Suprapubic skin (tissue), 4 donors: ENCODE data around the gene GRIP2. TPM values are rescaled to one million over a fixed set of nuclear protein-coding genes. Genes with fewer than 3 reads are reported as not detected.

Source experiments
- DNase-seq, 2 donors: peaks; one replicate each; pipeline ENCODE4 v3.0.0-alpha.2; 2019; ENCODE audit warnings: low spot score in 2 of 2
- H3K27ac ChIP-seq: fragments of 200-600 bp; sonication (generic); one replicate; pipeline ENCODE4 v1.5.1; 2019
- H3K27me3 ChIP-seq: fragments of 200-600 bp; sonication (generic); one replicate; pipeline ENCODE4 v1.5.1; 2019
- H3K36me3 ChIP-seq: fragments of 200-600 bp; sonication (generic); one replicate; pipeline ENCODE4 v1.5.1; 2019
- H3K4me1 ChIP-seq: fragments of 200-600 bp; sonication (generic); one replicate; pipeline ENCODE4 v1.5.1; 2019
- H3K4me3 ChIP-seq: fragments of 200-600 bp; sonication (generic); one replicate; pipeline ENCODE4 v1.5.1; 2019; ENCODE audit warnings: mild to moderate bottlenecking
- H3K9me3 ChIP-seq: fragments of 200-600 bp; sonication (generic); one replicate; pipeline ENCODE4 v1.5.1; 2019
- EP300 ChIP-seq: sonication (generic); formaldehyde crosslinking; IDR thresholded peaks from one replicate; pipeline ENCODE4 v1.6.1; 2017; ENCODE audit warnings: antibody characterized with exemption
- POLR2A ChIP-seq, 2 donors: fragments of 450-650 bp; IDR thresholded peaks; one replicate each; pipeline ENCODE4 v1.6.1; 2017; ENCODE audit warnings: antibody characterized with exemption in 2 of 2, mild to moderate bottlenecking in 2 of 2, moderate library complexity in 2 of 2
- POLR2AphosphoS5 ChIP-seq, 3 donors: sonication (generic); formaldehyde crosslinking; IDR thresholded peaks; one replicate each; pipeline ENCODE4 v1.6.1; 2017; ENCODE audit warnings: antibody characterized with exemption in 3 of 3
- WGBS: methylation state at CpG from one replicate; pipeline ENCODE4 v1.1.5; 2018; 5-methylcytosine and 5-hydroxymethylcytosine counted together
- total RNA-seq, 4 donors: library from RNA; depleted of rRNA; stranded (reverse); fragments of >200 nt; gene quantifications; one replicate each; pipeline ENCODE4 v1.1.0, GENCODE V29; 2016
- TF ChIP-seq, protein P1 (sequence below), 2 donors: fragments of 200-600 bp in 1 of 2; fragments of 450-650 bp in 1 of 2; sonication (generic) in 1 of 2; IDR thresholded peaks; one replicate each; pipeline ENCODE4 v1.5.1; 2016 to 2019; ENCODE audit warnings: antibody characterized with exemption in 2 of 2, mild to moderate bottlenecking in 1 of 2, moderate library complexity in 1 of 2

GRIP2 gene
- total RNA-seq, 4 donors from 2014 or later, result 0.65 to 5.8 (median 3.0) TPM

DNA sequence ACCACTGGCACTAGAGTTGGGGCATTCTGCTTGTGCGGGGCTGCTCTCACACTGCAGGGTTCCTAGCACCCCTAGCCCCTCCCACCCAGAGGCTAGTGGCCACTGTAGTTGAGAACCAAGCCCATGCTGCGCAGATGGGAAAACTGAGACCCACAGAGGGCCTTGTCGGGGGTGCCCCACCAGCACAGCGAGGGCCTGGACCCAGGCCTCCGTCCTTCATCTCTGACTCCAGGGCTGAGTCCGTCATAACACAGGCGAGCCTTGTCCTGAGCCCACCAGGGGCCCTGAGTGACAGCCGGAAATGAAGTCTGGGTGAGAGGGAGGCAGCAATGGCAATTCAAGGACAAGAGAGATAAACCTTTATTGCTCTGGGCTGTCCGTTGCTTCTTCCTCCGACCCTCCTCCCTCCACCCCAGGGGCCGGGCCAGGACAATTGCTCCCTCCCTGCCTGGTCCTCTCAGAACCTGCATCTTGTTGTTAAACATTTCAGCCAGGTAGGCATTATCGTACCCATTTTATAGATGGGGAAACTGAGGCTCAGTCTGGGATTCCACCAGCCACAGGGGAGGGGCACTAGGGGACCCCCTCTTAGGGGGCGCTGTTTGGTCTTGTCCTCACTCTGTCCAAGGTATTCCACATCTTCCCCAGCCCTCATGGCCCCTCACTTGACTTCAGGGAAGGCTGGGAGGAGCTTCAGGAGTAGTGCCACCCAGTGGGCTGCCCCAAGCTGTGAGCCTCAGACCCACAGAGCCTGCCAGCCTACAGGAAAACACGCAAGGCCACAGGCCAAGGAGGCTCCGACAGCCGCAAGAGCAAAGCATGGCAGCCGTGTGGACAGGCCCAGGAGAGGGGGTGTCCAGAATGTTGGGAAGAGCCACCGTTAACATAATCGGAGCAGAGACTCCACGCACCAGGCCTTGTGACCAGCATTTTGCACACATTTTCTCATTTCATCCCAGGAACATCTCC lies 4.4 kb upstream of the GRIP2 start:
- Histone ChIP-seq H3K36me3 (no peaks in the 10 kb centered on the region), H3K4me1 (peaks cover 19% of the 10 kb centered on the region), H3K9me3 (no peaks in the 10 kb centered on the region), H3K4me3 (no peak overlapping the region), H3K27ac (no peak overlapping the region), H3K27me3 (peaks cover 9% of the 10 kb centered on the region)
- TF ChIP-seq, protein P1, sequence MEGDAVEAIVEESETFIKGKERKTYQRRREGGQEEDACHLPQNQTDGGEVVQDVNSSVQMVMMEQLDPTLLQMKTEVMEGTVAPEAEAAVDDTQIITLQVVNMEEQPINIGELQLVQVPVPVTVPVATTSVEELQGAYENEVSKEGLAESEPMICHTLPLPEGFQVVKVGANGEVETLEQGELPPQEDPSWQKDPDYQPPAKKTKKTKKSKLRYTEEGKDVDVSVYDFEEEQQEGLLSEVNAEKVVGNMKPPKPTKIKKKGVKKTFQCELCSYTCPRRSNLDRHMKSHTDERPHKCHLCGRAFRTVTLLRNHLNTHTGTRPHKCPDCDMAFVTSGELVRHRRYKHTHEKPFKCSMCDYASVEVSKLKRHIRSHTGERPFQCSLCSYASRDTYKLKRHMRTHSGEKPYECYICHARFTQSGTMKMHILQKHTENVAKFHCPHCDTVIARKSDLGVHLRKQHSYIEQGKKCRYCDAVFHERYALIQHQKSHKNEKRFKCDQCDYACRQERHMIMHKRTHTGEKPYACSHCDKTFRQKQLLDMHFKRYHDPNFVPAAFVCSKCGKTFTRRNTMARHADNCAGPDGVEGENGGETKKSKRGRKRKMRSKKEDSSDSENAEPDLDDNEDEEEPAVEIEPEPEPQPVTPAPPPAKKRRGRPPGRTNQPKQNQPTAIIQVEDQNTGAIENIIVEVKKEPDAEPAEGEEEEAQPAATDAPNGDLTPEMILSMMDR (IDR thresholded peaks at IDR 0.05), result no peak
- TF ChIP-seq POLR2A (IDR thresholded peaks at IDR 0.05) (no peak), POLR2AphosphoS5 (IDR thresholded peaks at IDR 0.05) (no peak), EP300 (no peak)
- no peak for DNase-seq
- WGBS, result 93% methylated on average over 17 of the region's 20 CpGs

DNA sequence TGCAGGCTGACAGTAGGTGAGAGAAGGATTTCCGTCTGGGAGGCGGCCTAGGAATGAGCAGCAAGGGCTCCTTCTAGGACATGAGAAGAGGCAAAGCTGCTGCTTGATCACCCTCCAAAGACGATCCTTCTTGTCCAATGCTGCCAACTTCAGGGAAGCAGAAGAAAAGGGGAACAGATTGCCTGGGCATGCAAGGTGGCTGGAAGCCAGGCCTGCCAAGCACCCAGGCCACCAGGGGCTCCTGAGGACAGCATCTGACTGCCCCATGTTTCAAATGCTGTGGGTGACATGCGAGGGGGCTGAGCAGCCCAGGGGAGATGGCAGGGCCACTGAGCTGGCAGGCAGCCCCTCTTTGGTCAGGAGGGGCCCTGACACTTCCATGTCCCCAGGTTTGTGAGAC lies 3.3 kb upstream of the GRIP2 start:
- H3K9me3 ChIP-seq, result no peaks in the 10 kb centered on the region
- TF ChIP-seq EP300 (no peak), POLR2AphosphoS5 (IDR thresholded peaks at IDR 0.05) (no peak), POLR2A (IDR thresholded peaks at IDR 0.05) (no peak)
- TF ChIP-seq, protein P1 (IDR thresholded peaks at IDR 0.05), result no peak
- DNase-seq, result no peak
- H3K4me1 ChIP-seq, result peaks cover 17% of the 10 kb centered on the region
- H3K27me3 ChIP-seq, result peaks cover 9% of the 10 kb centered on the region
- no peaks in the 10 kb centered on the region for H3K36me3 ChIP-seq
- no peak overlapping the region for H3K4me3 ChIP-seq
- WGBS, result 51% methylated on average over 4 of the region's 4 CpGs
- no peak overlapping the region for H3K27ac ChIP-seq

- peaks cover 9% of the 10 kb centered on the region for H3K4me1 ChIP-seq
- WGBS, result 67% methylated on average over 3 of the region's 3 CpGs
- TF ChIP-seq EP300 (no peak), POLR2AphosphoS5 (IDR thresholded peaks at IDR 0.05) (no peak), POLR2A (IDR thresholded peaks at IDR 0.05) (no peak)
- TF ChIP-seq, protein P1 (IDR thresholded peaks at IDR 0.05), result no peak
- H3K9me3 ChIP-seq, result no peaks in the 10 kb centered on the region
- H3K36me3 ChIP-seq, result no peaks in the 10 kb centered on the region
- DNase-seq, result no peak
- no peak overlapping the region for H3K4me3 ChIP-seq
- no peak overlapping the region for H3K27ac ChIP-seq
- H3K27me3 ChIP-seq, result peaks cover 9% of the 10 kb centered on the region
Observed at GRCh38 chr3:14542656-14543055, 2.5 kb upstream of the GRIP2 start.

DNA sequence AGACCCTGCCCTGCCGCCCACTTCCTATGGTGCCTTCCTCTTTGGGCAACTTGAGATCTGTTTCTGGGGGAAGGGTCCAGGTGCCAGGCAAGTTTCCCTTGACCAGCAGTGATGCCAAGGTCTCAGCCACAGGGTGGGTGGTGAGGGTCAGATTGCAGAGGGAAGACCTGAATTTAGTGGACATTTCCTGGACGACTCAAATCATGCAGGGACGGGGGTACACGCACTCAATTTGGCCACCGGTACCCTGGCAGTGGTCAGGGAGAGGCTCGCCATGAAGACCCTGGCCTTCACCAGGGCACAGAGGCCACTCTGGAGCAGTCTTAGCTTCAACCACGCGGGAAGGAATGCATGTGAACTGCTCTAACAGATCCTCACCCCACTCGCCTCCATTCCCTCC lies 1.5 kb upstream of the GRIP2 start:
- WGBS, result 87% methylated on average over 9 of the region's 9 CpGs
- peaks cover 9% of the 10 kb centered on the region for H3K27me3 ChIP-seq
- H3K36me3 ChIP-seq, result no peaks in the 10 kb centered on the region
- H3K4me1 ChIP-seq, result peaks cover 6% of the 10 kb centered on the region
- no peak for DNase-seq
- no peak overlapping the region for H3K4me3 ChIP-seq
- H3K9me3 ChIP-seq, result no peaks in the 10 kb centered on the region
- TF ChIP-seq, protein P1 (IDR thresholded peaks at IDR 0.05), result no peak
- no peak for TF ChIP-seq EP300
- no peak for TF ChIP-seq POLR2AphosphoS5 (IDR thresholded peaks at IDR 0.05)
- no peak for TF ChIP-seq POLR2A (IDR thresholded peaks at IDR 0.05)
- no peak overlapping the region for H3K27ac ChIP-seq

GRCh38 chr3:14540821-14541385 lies 761 bp upstream of the GRIP2 start:
- H3K4me3 ChIP-seq, result no peak overlapping the region
- H3K4me1 ChIP-seq, result peaks cover 6% of the 10 kb centered on the region
- no peaks in the 10 kb centered on the region for H3K36me3 ChIP-seq
- no peak for TF ChIP-seq POLR2AphosphoS5 (IDR thresholded peaks at IDR 0.05)
- TF ChIP-seq, protein P1 (IDR thresholded peaks at IDR 0.05), result no peak
- no peak for TF ChIP-seq EP300
- no peak for TF ChIP-seq POLR2A (IDR thresholded peaks at IDR 0.05)
- H3K27ac ChIP-seq, result no peak overlapping the region
- DNase-seq, result no peak
- WGBS, result 80% methylated on average over 5 of the region's 6 CpGs
- no peaks in the 10 kb centered on the region for H3K9me3 ChIP-seq
- peaks cover 9% of the 10 kb centered on the region for H3K27me3 ChIP-seq
